Activated effector memory CD4-positive, alpha-beta T cell treated with Interleukin-2 at 50 U/mL for 16 hours (primary cell): ENCODE measurements around the gene SLC36A4.
"Not testable (repeated sequence)": the region's sequence is repeated elsewhere in the genome, so short reads cannot be mapped to it uniquely, and the experiment has no call there.

ENCODE experiments used
- DNase-seq: peaks from one replicate; pipeline ENCODE4 v3.0.0-alpha.2; 2020

Gene SLC36A4

GRCh38 chr11:93193731-93194130 is 4.1 kb downstream of the SLC36A4 start:
- DNase-seq, result no peak

- no peak for DNase-seq
Measured at GRCh38 chr11:93192163-93192562, 5.6 kb downstream of the SLC36A4 start.

GRCh38 chr11:93189462-93189861 is 8.3 kb downstream of the SLC36A4 start:
- no peak for DNase-seq

- no peak for DNase-seq
Measured at GRCh38 chr11:93188726-93189125, 9.1 kb downstream of the SLC36A4 start.

GRCh38 chr11:93187290-93187689 is 10.5 kb downstream of the SLC36A4 start:
- DNase-seq, result no peak

- not testable (repeated sequence) for DNase-seq
Measured at GRCh38 chr11:93177891-93178290, 19.9 kb downstream of the SLC36A4 start.

- no peak for DNase-seq
Measured at GRCh38 chr11:93169950-93170561, 27.7 kb downstream of the SLC36A4 start.

GRCh38 chr11:93169143-93169542 is 28.6 kb downstream of the SLC36A4 start:
- no peak for DNase-seq

- no peak for DNase-seq
Measured at GRCh38 chr11:93166862-93167261, 30.9 kb downstream of the SLC36A4 start.

GRCh38 chr11:93166194-93166593 is 31.6 kb downstream of the SLC36A4 start:
- no peak for DNase-seq

- DNase-seq, result no peak
Measured at GRCh38 chr11:93160808-93161207, 37.0 kb downstream of the SLC36A4 start.

GRCh38 chr11:93160156-93160555 is 37.6 kb downstream of the SLC36A4 start:
- DNase-seq, result no peak

GRCh38 chr11:93159721-93160120 is 38.1 kb downstream of the SLC36A4 start:
- DNase-seq, result no peak

- no peak for DNase-seq
Measured at GRCh38 chr11:93155738-93156137, 42.1 kb downstream of the SLC36A4 start.

- no peak for DNase-seq
Measured at GRCh38 chr11:93145390-93145915, 52.3 kb downstream of the SLC36A4 start.

- no peak for DNase-seq
Measured at GRCh38 chr11:93143800-93144199, 54.0 kb downstream of the SLC36A4 start.

- no peak for DNase-seq
Measured at GRCh38 chr11:93143186-93143585, 54.6 kb downstream of the SLC36A4 start.

GRCh38 chr11:93133488-93134109 is 64.2 kb downstream of the SLC36A4 start:
- DNase-seq, result no peak

GRCh38 chr11:93132836-93133235 is 65.0 kb downstream of the SLC36A4 start:
- DNase-seq, result no peak

- no peak for DNase-seq
Measured at GRCh38 chr11:93131709-93132108, 66.1 kb downstream of the SLC36A4 start.

GRCh38 chr11:93128574-93128973 is 69.2 kb downstream of the SLC36A4 start:
- no peak for DNase-seq

- no peak for DNase-seq
Measured at GRCh38 chr11:93123351-93123898, 74.4 kb downstream of the SLC36A4 start.

GRCh38 chr11:93122535-93123235 is 75.1 kb downstream of the SLC36A4 start:
- no peak for DNase-seq

- no peak for DNase-seq
Measured at GRCh38 chr11:93118276-93118675, 79.5 kb downstream of the SLC36A4 start.
